Measurements from ENCODE around the gene TFR2. TPM values are rescaled to one million over a fixed set of nuclear protein-coding genes. Genes with fewer than 3 reads are reported as not detected.
A peak's percentile ranks its signal among the peaks of the same experiment; 100 is the strongest.

Gene TFR2
- total and polyA plus RNA-seq, 9 of the 15 experiments (the other 6 are each of a cell fraction or from before 2014, with no cell fraction given): 3.8 to 123 (median 51.1) TPM

- TF ChIP-seq MTA2 (IDR thresholded peaks at IDR 0.05; ENCODE audit: low read depth): peak; percentile 29; the same call in 1 of the 2 replicates
- no peak for TF ChIP-seq GTF2A2 (tag; IDR thresholded peaks at IDR 0.05)
- no peak for TF ChIP-seq ZNF766 (CRISPR knock-in tag; conservative IDR thresholded peaks at IDR 0.05)
- TF ChIP-seq, protein P1, sequence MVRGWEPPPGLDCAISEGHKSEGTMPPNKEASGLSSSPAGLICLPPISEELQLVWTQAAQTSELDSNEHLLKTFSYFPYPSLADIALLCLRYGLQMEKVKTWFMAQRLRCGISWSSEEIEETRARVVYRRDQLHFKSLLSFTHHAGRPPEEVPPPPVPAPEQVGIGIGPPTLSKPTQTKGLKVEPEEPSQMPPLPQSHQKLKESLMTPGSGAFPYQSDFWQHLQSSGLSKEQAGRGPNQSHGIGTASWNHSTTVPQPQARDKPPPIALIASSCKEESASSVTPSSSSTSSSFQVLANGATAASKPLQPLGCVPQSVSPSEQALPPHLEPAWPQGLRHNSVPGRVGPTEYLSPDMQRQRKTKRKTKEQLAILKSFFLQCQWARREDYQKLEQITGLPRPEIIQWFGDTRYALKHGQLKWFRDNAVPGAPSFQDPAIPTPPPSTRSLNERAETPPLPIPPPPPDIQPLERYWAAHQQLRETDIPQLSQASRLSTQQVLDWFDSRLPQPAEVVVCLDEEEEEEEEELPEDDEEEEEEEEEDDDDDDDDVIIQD (CRISPR knock-in tag; IDR thresholded peaks at IDR 0.05): no peak
- TF ChIP-seq ZNF76 (CRISPR knock-in tag; IDR thresholded peaks at IDR 0.05; ENCODE audit: borderline replicate concordance): no peak
- 0 out of 2 replicates have a peak, but pooled peaks have one; percentile 40 for TF ChIP-seq ERF (CRISPR knock-in tag; IDR thresholded peaks at IDR 0.05)
- TF ChIP-seq ZBTB34 (CRISPR knock-in tag; IDR thresholded peaks at IDR 0.05): no peak
- TF ChIP-seq, protein P2, sequence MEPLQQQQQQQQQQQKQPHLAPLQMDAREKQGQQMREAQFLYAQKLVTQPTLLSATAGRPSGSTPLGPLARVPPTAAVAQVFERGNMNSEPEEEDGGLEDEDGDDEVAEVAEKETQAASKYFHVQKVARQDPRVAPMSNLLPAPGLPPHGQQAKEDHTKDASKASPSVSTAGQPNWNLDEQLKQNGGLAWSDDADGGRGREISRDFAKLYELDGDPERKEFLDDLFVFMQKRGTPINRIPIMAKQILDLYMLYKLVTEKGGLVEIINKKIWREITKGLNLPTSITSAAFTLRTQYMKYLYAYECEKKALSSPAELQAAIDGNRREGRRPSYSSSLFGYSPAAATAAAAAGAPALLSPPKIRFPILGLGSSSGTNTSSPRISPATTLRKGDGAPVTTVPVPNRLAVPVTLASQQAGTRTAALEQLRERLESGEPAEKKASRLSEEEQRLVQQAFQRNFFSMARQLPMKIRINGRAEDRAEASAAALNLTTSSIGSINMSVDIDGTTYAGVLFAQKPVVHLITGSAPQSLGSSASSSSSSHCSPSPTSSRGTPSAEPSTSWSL (CRISPR knock-in tag; IDR thresholded peaks at IDR 0.05; ENCODE audit: borderline replicate concordance): no peak
- 0 out of 2 replicates have a peak, but pooled peaks have one; percentile 60 for TF ChIP-seq ZNF764 (CRISPR knock-in tag; IDR thresholded peaks at IDR 0.05; ENCODE audit: low read depth)
- TF ChIP-seq PYGO2 (tag; IDR thresholded peaks at IDR 0.05): no peak
- TF ChIP-seq ZNF282 (CRISPR knock-in tag; IDR thresholded peaks at IDR 0.05): no peak
- TF ChIP-seq YY1 (IDR thresholded peaks at IDR 0.05; ENCODE audit: borderline replicate concordance in 1 of 3, control insufficient read depth in 1 of 3, extremely low read depth in 1 of 3, insufficient read depth in 3 of 3, insufficient read length in 1 of 3, insufficient replicate concordance in 2 of 3, low read depth in 1 of 3, low read length in 2 of 3): peak in 2 of 3 experiments; percentile 39 to 41
- no peak for TF ChIP-seq ADNP (tag; IDR thresholded peaks at IDR 0.05)
- no peak for TF ChIP-seq E2F4 (CRISPR knock-in tag; IDR thresholded peaks at IDR 0.05; ENCODE audit: low read depth)
- 0 out of 4 replicates have a peak, but pooled peaks of 1 of the 2 experiments have one; percentile 37 for TF ChIP-seq ZMIZ1 (IDR thresholded peaks at IDR 0.05; ENCODE audit: low read depth in 2 of 2, low read length in 2 of 2)
Measured at GRCh38 chr7:100604028-100604975, 37.0 kb downstream of the TFR2 start (continued).

Measured in K562 (cell line).